ENCODE data around the gene COL5A1.

DNA sequence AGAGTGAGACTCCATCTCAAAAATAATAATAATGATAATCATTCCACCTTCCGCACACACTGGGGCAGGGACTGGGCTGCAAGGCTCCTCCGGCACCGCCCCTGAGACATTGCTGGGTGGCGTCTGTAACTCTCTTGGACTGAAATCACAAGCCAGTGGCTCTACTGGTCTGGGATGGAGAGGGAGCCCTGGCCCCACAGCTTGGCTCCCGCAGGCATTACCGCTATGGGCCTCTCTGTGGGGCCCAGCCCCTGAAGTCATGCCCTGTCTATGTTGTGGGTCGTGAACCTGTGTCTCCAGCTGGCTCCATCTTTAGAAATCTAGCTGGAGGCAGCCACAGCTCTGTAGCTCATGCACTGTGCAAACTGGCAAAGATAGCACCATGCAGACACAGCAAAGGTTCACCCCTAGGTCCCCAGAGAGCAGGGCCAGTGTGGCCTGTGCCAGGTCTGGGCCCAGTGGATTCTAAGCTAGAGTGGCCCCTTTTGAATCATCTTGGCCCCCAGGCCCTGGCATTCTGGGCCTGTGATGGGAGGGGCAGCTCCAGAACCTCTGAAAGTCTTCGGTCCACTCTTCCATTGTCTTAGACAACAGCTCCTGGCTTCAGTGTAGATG lies 36.1 kb upstream of the COL5A1 start:
- TF ChIP-seq ZBTB7A (IDR thresholded peaks at IDR 0.05; ENCODE audit: low read depth) (no peak), TAF1 (IDR thresholded peaks at IDR 0.05; ENCODE audit: low read depth) (no peak), CEBPB (IDR thresholded peaks at IDR 0.05) (no peak), RAD21 (IDR thresholded peaks at IDR 0.05; ENCODE audit: low read depth) (no peak), TCF12 (IDR thresholded peaks at IDR 0.05; ENCODE audit: low read depth) (no peak), EP300 (IDR thresholded peaks at IDR 0.05; ENCODE audit: borderline replicate concordance) (no peak), FOXM1 (IDR thresholded peaks at IDR 0.05; ENCODE audit: borderline replicate concordance, low read depth) (no peak), CREB1 (IDR thresholded peaks at IDR 0.05; ENCODE audit: low read depth) (no peak), EGR1 (IDR thresholded peaks at IDR 0.05) (no peak), TEAD4 (IDR thresholded peaks at IDR 0.05) (no peak), NFIC (IDR thresholded peaks at IDR 0.05) (no peak)
- TF ChIP-seq, protein P1, sequence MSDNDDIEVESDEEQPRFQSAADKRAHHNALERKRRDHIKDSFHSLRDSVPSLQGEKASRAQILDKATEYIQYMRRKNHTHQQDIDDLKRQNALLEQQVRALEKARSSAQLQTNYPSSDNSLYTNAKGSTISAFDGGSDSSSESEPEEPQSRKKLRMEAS (IDR thresholded peaks at IDR 0.05) = no peak
- TF ChIP-seq, protein P2, sequence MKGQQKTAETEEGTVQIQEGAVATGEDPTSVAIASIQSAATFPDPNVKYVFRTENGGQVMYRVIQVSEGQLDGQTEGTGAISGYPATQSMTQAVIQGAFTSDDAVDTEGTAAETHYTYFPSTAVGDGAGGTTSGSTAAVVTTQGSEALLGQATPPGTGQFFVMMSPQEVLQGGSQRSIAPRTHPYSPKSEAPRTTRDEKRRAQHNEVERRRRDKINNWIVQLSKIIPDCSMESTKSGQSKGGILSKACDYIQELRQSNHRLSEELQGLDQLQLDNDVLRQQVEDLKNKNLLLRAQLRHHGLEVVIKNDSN (IDR thresholded peaks at IDR 0.05) = no peak
- TF ChIP-seq, protein P3, sequence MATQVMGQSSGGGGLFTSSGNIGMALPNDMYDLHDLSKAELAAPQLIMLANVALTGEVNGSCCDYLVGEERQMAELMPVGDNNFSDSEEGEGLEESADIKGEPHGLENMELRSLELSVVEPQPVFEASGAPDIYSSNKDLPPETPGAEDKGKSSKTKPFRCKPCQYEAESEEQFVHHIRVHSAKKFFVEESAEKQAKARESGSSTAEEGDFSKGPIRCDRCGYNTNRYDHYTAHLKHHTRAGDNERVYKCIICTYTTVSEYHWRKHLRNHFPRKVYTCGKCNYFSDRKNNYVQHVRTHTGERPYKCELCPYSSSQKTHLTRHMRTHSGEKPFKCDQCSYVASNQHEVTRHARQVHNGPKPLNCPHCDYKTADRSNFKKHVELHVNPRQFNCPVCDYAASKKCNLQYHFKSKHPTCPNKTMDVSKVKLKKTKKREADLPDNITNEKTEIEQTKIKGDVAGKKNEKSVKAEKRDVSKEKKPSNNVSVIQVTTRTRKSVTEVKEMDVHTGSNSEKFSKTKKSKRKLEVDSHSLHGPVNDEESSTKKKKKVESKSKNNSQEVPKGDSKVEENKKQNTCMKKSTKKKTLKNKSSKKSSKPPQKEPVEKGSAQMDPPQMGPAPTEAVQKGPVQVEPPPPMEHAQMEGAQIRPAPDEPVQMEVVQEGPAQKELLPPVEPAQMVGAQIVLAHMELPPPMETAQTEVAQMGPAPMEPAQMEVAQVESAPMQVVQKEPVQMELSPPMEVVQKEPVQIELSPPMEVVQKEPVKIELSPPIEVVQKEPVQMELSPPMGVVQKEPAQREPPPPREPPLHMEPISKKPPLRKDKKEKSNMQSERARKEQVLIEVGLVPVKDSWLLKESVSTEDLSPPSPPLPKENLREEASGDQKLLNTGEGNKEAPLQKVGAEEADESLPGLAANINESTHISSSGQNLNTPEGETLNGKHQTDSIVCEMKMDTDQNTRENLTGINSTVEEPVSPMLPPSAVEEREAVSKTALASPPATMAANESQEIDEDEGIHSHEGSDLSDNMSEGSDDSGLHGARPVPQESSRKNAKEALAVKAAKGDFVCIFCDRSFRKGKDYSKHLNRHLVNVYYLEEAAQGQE (IDR thresholded peaks at IDR 0.05; ENCODE audit: low read depth) = no peak

All from Ishikawa (cell line).